C4-2B (cell line): ENCODE results near the gene SYNPO2.

Source experiments
- CTCF ChIP-seq: fragments of 450-650 bp; conservative IDR thresholded peaks from 2 replicates; pipeline ENCODE4 v1.5.1; 2017; ENCODE audit warnings: mild to moderate bottlenecking
- ZFX ChIP-seq: fragments of 450-650 bp; IDR thresholded peaks from 2 replicates; pipeline ENCODE4 v1.6.1; 2017

- no peak for TF ChIP-seq CTCF
- TF ChIP-seq ZFX = no peak
Observed at GRCh38 chr4:118973295-118973694, 84.6 kb downstream of the SYNPO2 start.
